Measurements from ENCODE around the gene C3.
"Not testable (repeated sequence)": the region's sequence is repeated elsewhere in the genome, so short reads cannot be mapped to it uniquely, and the experiment has no call there.

Gene C3

GRCh38 chr19:6720369-6721137 lies at the start of gene C3:
Gene C3 (minus strand): TSS chr19:6720650. CDS start chr19:6720589, 61 bp downstream.
- DNase-seq, result no peak

- DNase-seq, result no peak
Measured at GRCh38 chr19:6769006-6769619, 48.7 kb upstream of the C3 start.

GRCh38 chr19:6768236-6768785 lies 47.9 kb upstream of the C3 start:
- DNase-seq, result no peak

- DNase-seq, result peak; percentile 96
Measured at GRCh38 chr19:6767357-6768235, 47.1 kb upstream of the C3 start, which contains the start of gene SH2D3A. Gene SH2D3A (minus strand): TSS chr19:6767435. CDS start chr19:6763748, 3,687 bp downstream.

GRCh38 chr19:6767081-6767356 lies 46.6 kb upstream of the C3 start:
- no peak for DNase-seq

DNA sequence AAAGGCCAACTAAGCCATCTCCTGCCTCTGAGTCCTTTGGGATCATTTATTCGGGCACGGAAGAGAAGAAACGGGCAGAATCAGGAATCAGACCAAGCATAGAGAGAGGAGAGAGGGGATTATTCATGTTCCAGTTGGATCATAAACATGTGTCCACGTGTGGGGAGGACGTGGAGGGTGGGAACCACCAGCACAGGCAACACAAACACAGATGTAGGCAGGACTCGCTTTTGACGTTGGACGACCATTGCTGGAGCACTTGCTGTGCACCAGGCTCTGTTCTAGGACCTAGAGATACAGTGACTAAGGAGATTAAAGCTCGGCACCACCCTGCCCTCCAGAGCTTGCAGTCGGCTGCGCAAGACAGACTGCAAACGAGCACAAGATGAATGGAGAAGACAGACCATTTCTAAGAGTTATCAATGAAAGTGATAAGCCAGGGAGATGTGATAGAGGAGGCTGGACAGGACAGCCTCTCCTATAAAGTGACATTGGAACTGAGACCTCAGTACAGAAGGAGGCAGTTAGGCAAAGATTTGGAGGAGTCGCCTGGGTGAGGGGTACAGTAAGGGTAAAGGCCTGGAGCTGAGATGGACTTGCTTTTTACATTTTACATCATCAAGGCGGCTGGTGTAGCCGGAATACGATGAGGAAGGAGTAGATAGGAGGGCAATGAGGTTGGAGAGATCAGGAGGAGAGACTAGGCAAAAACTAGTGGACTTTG lies 46.1 kb upstream of the C3 start:
- peak; percentile 32 for DNase-seq

DNA sequence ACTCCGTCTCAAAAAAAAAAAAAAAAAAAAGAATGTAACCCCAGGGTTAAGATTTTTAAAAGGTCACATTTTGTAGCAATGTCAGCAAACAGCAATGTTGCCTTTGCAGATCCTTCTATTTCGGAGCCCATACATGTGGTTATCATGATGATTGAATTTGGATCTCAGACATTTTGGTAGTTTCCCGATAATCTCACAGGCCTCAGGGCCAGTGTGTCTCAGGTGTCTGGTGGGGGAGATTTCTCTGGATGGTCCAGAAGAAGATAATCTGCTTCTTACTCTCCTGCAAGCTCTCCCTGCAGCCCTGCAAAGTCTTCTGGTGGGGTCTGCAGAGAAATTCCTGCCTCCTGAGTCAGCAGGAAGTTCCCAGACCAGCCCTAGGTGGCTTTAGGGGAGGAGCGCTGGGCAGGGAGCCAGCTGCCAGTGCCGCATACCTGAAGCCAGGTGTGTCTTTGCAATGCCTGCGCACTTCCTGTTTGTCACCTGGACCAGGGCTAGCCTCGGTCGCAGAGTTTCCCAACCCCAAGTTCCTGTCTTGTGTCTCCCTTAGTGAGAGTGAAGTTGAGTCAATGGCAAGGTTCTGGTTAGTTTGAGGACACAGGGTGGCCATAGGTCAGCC lies 45.4 kb upstream of the C3 start:
- DNase-seq, result peak; percentile 84

DNA sequence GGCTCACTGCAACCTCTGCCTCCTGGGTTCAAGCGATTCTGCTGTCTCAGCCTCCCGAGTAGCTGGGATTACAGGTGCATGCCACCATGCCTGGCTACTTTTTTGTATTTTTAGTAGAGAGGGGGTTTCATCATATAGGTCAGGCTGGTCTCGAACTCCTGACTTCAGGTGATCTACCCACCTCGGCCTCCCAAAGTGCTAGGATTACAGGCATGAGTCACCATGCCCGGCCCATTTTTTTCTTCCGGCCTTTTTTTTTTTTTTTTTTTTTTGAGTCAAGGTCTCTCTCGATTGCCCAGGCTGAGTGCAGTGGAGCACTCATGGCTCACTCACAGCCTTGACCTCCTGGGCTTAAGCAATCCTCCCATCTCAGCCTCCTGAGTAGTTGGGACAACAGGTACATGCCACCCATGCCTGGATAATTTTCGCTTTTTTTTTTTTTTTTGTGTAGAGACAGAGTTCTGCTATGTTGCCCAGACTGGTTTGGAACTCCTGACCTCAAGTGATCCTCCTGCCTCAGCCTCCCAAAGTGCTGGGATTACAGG lies 41.9 kb upstream of the C3 start:
- DNase-seq, result not testable (repeated sequence)

DNA sequence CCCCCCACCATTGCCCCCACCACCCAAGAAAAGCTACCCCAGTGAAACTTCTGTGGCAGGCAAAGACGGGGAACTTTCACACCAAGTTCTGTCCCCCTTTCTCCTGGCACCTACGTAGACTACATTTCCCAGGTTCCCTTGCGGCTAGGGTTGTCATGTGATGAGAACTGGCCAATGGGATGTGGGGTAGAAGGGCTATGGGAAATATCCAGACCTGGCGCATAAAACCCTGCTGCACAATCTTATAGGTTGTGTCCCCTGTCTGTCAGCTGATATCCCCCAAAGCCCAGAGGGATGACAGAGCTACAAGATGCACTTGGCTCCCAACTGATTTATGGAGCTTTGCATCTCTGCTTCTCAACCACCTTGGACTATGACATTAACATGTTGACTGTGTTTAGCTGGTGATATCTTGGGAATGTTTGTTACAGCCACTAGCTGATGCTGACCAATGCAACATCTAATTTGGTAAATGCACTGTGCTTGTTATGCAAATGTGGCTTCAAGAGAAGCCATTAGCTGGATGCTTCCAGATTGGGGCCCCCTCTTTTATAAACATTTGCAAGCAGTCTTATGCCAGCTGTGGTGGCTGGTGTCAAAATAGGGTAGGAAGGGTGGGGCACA lies 40.7 kb upstream of the C3 start:
- no peak for DNase-seq

GRCh38 chr19:6760606-6761005 lies 40.2 kb upstream of the C3 start:
- DNase-seq, result no peak

DNA sequence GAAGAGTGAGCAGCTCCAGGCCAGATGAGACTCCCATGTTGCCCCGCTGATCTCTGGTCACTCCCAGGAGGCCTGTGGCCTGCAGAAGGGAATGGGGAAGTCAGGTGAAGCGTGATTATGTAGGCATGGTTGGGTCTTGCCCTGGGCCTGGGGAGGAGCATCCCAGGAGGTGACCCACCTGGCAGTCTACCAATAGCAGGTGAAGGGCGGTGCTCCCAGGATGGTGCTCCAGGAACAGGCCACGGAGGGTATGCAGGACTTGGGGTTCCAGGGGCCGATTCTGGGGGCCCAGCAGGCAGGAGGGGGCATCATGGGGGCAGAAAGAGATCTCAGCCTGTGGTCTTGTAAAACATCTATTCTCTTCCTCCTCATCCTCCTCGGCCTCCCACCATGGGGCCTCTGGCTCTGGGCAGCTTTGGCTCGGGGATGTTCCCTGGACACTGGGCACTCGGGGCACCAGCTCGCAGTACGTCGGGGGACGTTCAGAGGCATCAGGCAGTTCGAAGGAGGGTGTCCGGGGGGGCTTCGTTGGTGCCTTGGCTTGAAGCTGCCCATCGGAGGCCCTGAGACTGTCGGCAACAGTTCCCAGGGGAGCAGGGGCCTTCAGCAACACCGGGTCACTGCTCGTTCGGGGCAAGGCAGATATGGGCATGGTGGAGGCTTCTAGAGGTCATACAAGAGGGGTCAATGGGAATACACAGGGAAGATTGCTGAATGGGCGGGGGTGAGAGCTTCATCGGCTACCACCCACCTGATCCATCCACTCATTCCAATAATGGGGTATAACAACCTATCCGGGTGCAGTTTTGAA lies 34.4 kb upstream of the C3 start:
- no peak for DNase-seq

DNA sequence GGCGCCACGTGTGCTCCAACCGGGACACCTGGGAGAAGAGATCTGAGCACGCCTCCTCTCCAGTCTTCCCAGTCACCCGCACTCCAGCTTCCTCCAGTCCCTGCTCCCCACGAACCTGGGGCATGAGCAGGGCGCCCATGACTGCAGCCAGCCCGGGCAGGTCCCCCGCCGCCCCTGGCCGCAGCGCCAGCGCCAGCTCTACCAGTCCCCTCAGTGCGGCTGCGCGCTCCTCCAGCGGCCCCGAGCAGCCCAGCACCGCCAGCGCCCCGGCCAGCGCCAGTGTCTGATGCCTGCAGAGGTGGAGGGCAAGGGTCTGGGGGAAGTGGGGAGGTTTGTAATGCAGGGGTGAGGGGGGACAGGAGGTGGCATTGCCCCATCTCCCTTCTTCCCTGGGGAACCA lies 33.7 kb upstream of the C3 start:
- DNase-seq, result no peak

DNA sequence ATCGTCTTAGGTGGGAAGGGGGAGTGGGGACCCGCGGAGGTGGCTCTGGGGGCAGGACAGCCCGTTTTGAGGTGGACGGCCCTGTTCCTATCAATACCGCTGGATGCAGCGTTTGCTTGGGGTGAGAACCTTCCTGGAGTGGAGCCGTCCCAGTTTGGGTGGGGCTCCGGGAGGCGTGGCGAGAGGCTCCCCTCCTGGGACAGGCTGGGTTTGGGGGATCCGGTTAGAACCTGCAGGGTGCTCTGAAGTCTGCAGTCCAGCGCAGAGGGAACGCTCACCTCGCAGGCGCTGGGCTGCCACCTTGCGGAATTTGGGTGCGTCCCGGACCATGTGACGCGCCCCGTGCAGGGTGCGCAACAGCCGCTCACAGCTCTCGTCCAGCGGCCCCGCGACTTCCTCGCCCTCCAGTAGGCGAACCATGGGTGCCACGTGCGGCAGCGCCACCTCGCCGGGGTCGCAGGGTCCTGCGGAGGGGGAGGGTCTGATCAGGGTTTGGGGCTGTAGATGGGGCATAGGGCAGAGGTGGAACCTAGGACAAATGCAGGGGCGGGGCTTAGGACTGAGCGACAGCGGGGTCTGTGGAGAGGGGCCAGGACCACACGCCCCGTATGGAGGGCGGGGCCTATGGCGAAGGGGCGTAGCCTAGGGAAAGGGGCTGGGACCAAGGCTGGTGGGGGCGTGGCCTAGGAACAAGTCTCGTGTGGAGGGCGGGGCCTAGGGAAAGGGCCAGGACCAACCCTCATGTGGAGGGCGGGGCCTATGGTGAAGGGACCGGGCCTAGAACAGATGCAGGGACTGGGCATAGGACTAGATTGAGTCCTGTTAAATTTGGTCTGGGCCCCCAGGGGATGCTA lies 33.0 kb upstream of the C3 start:
- DNase-seq, result peak; percentile 18

GRCh38 chr19:6752256-6753177 lies 32.1 kb upstream of the C3 start:
- DNase-seq, result no peak

GRCh38 chr19:6751189-6751588 lies 30.7 kb upstream of the C3 start:
- DNase-seq, result no peak

DNA sequence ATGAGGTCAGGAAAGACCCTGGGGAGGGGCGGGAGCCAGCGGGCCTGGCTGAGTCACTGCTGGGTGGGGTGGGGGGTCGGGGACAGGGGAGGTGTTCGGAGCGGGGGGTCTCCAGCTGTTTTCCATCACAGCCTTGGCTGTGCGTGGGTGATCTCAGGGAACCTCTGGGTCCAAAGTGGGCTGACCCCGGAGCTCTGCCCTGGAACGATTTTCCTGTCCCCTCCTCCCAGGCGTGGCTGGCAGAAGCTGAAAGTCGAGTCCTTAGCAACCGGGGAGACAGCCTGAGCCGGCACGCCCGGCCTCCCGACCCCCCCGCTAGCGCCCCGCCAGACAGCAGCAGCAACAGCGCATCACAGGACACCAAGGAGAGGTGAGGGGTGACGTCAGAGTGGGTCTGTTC lies 29.6 kb upstream of the C3 start:
- DNase-seq, result no peak

GRCh38 chr19:6748543-6748942 lies 28.1 kb upstream of the C3 start:
- DNase-seq, result not testable (repeated sequence)

DNA sequence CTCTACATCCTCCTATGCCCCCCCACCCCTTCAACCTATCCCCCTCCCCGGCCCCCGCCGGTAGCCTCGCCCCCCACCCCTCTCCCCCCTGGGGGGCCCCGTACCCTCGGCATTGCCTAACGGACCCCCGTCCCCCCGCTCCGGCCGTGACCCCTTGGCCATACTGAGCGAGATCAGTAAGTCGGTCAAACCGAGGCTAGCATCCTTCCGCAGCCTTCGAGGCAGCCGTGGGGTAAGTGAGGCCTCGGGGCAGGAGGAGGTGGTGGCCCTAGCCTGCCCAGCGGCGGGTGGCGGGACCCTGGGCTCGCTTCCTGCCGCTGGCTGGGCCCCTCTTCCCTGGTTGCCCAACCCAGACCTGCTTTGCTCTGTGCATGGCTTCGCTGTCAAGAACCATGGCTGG lies 25.5 kb upstream of the C3 start:
- no peak for DNase-seq
